Activated B cell treated with CpG ODN at 0.5 μM for 24 hours (primary cell): ENCODE measurements around the gene GTF3C4. TPM values are rescaled to one million over a fixed set of nuclear protein-coding genes. Genes with fewer than 3 reads are reported as not detected.

ENCODE experiments used
- ATAC-seq: fragments of 200-7000 bp; cut with Tn5 transposase; one replicate; pipeline ENCODE4 v1.10.0; 2021; ENCODE audit warnings: low read depth, mild to moderate bottlenecking, moderate library complexity
- CTCF ChIA-PET: fragments of 350-600 bp; sonication (Branson Sonifier 250); formaldehyde crosslinking; loops from one replicate; lab custom pipeline; 2021; ENCODE audit warnings: antibody characterized with exemption; lab: Charles Lee
- POLR2A ChIA-PET: fragments of 350-600 bp; sonication (Branson Sonifier 250); formaldehyde crosslinking; loops from one replicate; lab custom pipeline; 2021; ENCODE audit warnings: antibody characterized with exemption; lab: Charles Lee
- DNase-seq: peaks from one replicate; pipeline ENCODE4 v3.0.0; 2022
- H3K27ac Mint-ChIP-seq: one replicate; pipeline ENCODE4 v1.8.0; 2020; ENCODE audit warnings: mixed read lengths
- H3K27me3 Mint-ChIP-seq: one replicate; pipeline ENCODE4 v1.8.0; 2021; ENCODE audit warnings: mixed read lengths
- H3K36me3 Mint-ChIP-seq: one replicate; pipeline ENCODE4 v1.8.0; 2021; ENCODE audit warnings: low read depth, mixed read lengths
- H3K4me1 Mint-ChIP-seq: one replicate; pipeline ENCODE4 v1.8.0; 2021; ENCODE audit warnings: mixed read lengths
- H3K4me3 Mint-ChIP-seq: one replicate; pipeline ENCODE4 v1.8.0; 2020; ENCODE audit warnings: mild to moderate bottlenecking, mixed read lengths
- H3K9me3 Mint-ChIP-seq: one replicate; pipeline ENCODE4 v1.8.0; 2020; ENCODE audit warnings: mixed read lengths
- CTCF ChIP-seq: fragments of 200-600 bp; IDR thresholded peaks from one replicate; pipeline ENCODE4 v1.8.0; 2022; ENCODE audit warnings: antibody characterized with exemption, mild to moderate bottlenecking
- intact Hi-C: fragments of 100-400 bp; cut with micrococcal nuclease; formaldehyde crosslinking; loops from one replicate; pipeline ENCODE4 v1.15.1; 2024
- total RNA-seq: library from RNA; stranded (reverse); gene quantifications from 2 replicates; pipeline ENCODE4 v1.2.3, GENCODE V29; 2022

Gene GTF3C4
- total RNA-seq, 1 donor from 2014 or later, result 16.1 TPM

GRCh38 chr9:132732326-132733259, 62.3 kb downstream of the GTF3C4 start:
- intact Hi-C loops, result no loop called here
- no peak for ATAC-seq
- CTCF ChIA-PET, result no interaction called here
- Mint-ChIP-seq H3K9me3 (no peaks in the 10 kb centered on the region), H3K27me3 (peaks cover 9% of the 10 kb centered on the region), H3K4me3 (no peak overlapping the region), H3K27ac (no peak overlapping the region), H3K4me1 (no peaks in the 10 kb centered on the region), H3K36me3 (no peaks in the 10 kb centered on the region)
- POLR2A ChIA-PET, result no interaction called here
- no peak for TF ChIP-seq CTCF
- DNase-seq, result no peak

- no peaks in the 10 kb centered on the region for H3K4me1 Mint-ChIP-seq
- peaks cover 5% of the 10 kb centered on the region for H3K27me3 Mint-ChIP-seq
- no peak for DNase-seq
- intact Hi-C loops, result no loop called here
- H3K4me3 Mint-ChIP-seq, result no peak overlapping the region
- no peak for TF ChIP-seq CTCF
- H3K36me3 Mint-ChIP-seq, result no peaks in the 10 kb centered on the region
- no peak overlapping the region for H3K27ac Mint-ChIP-seq
- CTCF ChIA-PET, result no interaction called here
- POLR2A ChIA-PET, result no interaction called here
- ATAC-seq, result no peak
- H3K9me3 Mint-ChIP-seq, result no peaks in the 10 kb centered on the region
Observed at GRCh38 chr9:132733260-132733815, 63.1 kb downstream of the GTF3C4 start.

GRCh38 chr9:132739710-132740310, 69.5 kb downstream of the GTF3C4 start:
- CTCF ChIA-PET, result no interaction called here
- Mint-ChIP-seq H3K9me3 (no peaks in the 10 kb centered on the region), H3K27ac (no peak overlapping the region), H3K36me3 (no peaks in the 10 kb centered on the region), H3K27me3 (peaks cover 20% of the 10 kb centered on the region), H3K4me1 (no peaks in the 10 kb centered on the region), H3K4me3 (no peak overlapping the region)
- DNase-seq, result no peak
- intact Hi-C loops, result no loop called here
- TF ChIP-seq CTCF, result no peak
- no peak for ATAC-seq
- POLR2A ChIA-PET, result interaction anchor here (0.5 kb wide), 1 partner anchor 205 kb away, joined by 3 read pairs; the partner anchor contains the start of gene TSC1

GRCh38 chr9:132740526-132741309, 70.5 kb downstream of the GTF3C4 start:
- no peak overlapping the region for H3K27ac Mint-ChIP-seq
- intact Hi-C loops, result no loop called here
- no peaks in the 10 kb centered on the region for H3K36me3 Mint-ChIP-seq
- DNase-seq (no peak), ATAC-seq (no peak)
- no peaks in the 10 kb centered on the region for H3K4me1 Mint-ChIP-seq
- no peak for TF ChIP-seq CTCF
- H3K9me3 Mint-ChIP-seq, result no peaks in the 10 kb centered on the region
- CTCF ChIA-PET, result no interaction called here
- H3K4me3 Mint-ChIP-seq, result no peak overlapping the region
- POLR2A ChIA-PET, result no interaction called here
- H3K27me3 Mint-ChIP-seq, result peaks cover 27% of the 10 kb centered on the region
